Bronchial epithelial cell (primary cell): ENCODE results near the gene FXYD7. TPM values are rescaled to one million over a fixed set of nuclear protein-coding genes. Genes with fewer than 3 reads are reported as not detected.
A peak's percentile ranks its signal among the peaks of the same experiment; 100 is the strongest.

Source experiments
- DNase-seq: peaks from one replicate; pipeline ENCODE4 v3.0.0-alpha.2; 2010; ENCODE audit warnings: low read depth
- FAIRE-seq: peaks from 2 replicates; lab custom pipeline; 2011; peaks lifted over from hg19 to GRCh38; lab: Jason Lieb, UNC
- H3K27me3 ChIP-seq: 2 replicates; pipeline ENCODE4 v1.5.1; 2011; ENCODE audit warnings: low read length; ENCODE audit not compliant: control insufficient read depth, insufficient read depth
- H3K36me3 ChIP-seq: 2 replicates; pipeline ENCODE4 v1.5.1; 2011; ENCODE audit warnings: low read length; ENCODE audit not compliant: control insufficient read depth, insufficient read depth
- H3K4me3 ChIP-seq: 2 replicates; pipeline ENCODE4 v1.5.1; 2011; ENCODE audit warnings: mild to moderate bottlenecking, low read depth, low read length, control low read depth
- CTCF ChIP-seq: IDR thresholded peaks from 2 replicates; pipeline ENCODE4 v1.5.1; 2011; ENCODE audit warnings: mild to moderate bottlenecking, moderate library complexity, low read length, control low read depth, inconsistent platforms; ENCODE audit not compliant: insufficient read depth, severe bottlenecking
- total RNA-seq: library from RNA; depleted of rRNA; stranded (reverse); fragments of >200 nt; gene quantifications from 2 replicates; pipeline ENCODE4 v1.2.1, GENCODE V29; 2014

FXYD7 gene
- total RNA-seq, 1 donor from 2014 or later, result not detected

GRCh38 chr19:35107545-35107944 lies 35.5 kb upstream of the FXYD7 start:
- TF ChIP-seq CTCF, result no peak
- Histone ChIP-seq H3K4me3 (no peak overlapping the region), H3K36me3 (no peaks in the 10 kb centered on the region), H3K27me3 (no peaks in the 10 kb centered on the region)
- DNase-seq (peak; percentile 82), FAIRE-seq (no peak)

- H3K4me3 ChIP-seq, result no peak overlapping the region
- no peaks in the 10 kb centered on the region for H3K36me3 ChIP-seq
- no peaks in the 10 kb centered on the region for H3K27me3 ChIP-seq
- FAIRE-seq (no peak), DNase-seq (no peak)
- TF ChIP-seq CTCF, result no peak
These were observed 34.3 kb upstream of the FXYD7 start for GRCh38 chr19:35108730-35109129.

- Histone ChIP-seq H3K36me3 (no peaks in the 10 kb centered on the region), H3K27me3 (no peaks in the 10 kb centered on the region), H3K4me3 (no peak overlapping the region)
- no peak for TF ChIP-seq CTCF
- FAIRE-seq (no peak), DNase-seq (no peak)
These were observed 33.5 kb upstream of the FXYD7 start for GRCh38 chr19:35109395-35110112.

- Histone ChIP-seq H3K36me3 (no peaks in the 10 kb centered on the region), H3K27me3 (no peaks in the 10 kb centered on the region), H3K4me3 (no peak overlapping the region)
- TF ChIP-seq CTCF, result no peak
- FAIRE-seq (no peak), DNase-seq (no peak)
These were observed 32.1 kb upstream of the FXYD7 start for GRCh38 chr19:35110974-35111373.

GRCh38 chr19:35112995-35113688 lies 29.9 kb upstream of the FXYD7 start:
- no peak overlapping the region for H3K4me3 ChIP-seq

More at GRCh38 chr19:35112995-35113688, 29.9 kb upstream of the FXYD7 start:
- no peak for DNase-seq
- TF ChIP-seq CTCF, result no peak
- no peak for FAIRE-seq
- Histone ChIP-seq H3K27me3 (no peaks in the 10 kb centered on the region), H3K36me3 (peaks cover 2% of the 10 kb centered on the region)
